Measurements from ENCODE around the gene GABPB1. TPM values are rescaled to one million over a fixed set of nuclear protein-coding genes. Genes with fewer than 3 reads are reported as not detected.

Gene GABPB1
- total RNA-seq, 1 donor: 82.1 TPM

GRCh38 chr15:50355980-50356379, 982 bp upstream of the GABPB1 start:
- no peaks in the 10 kb centered on the region for H3K27me3 ChIP-seq (ENCODE audit: insufficient read depth, low read length)
- H3K4me1 ChIP-seq (ENCODE audit: insufficient read depth, low read length): peaks cover 47% of the 10 kb centered on the region
- no peaks in the 10 kb centered on the region for H3K9me3 ChIP-seq (ENCODE audit: low read depth, low read length)
- peak overlapping the region; percentile 93 for H3K4me3 ChIP-seq (ENCODE audit: low read length)

GRCh38 chr15:50355619-50355905, 564 bp upstream of the GABPB1 start:
- H3K4me1 ChIP-seq (ENCODE audit: insufficient read depth, low read length): peaks cover 51% of the 10 kb centered on the region
- no peaks in the 10 kb centered on the region for H3K9me3 ChIP-seq (ENCODE audit: low read depth, low read length)
- peak overlapping the region; percentile 93 for H3K4me3 ChIP-seq (ENCODE audit: low read length)
- no peaks in the 10 kb centered on the region for H3K27me3 ChIP-seq (ENCODE audit: insufficient read depth, low read length)

DNA sequence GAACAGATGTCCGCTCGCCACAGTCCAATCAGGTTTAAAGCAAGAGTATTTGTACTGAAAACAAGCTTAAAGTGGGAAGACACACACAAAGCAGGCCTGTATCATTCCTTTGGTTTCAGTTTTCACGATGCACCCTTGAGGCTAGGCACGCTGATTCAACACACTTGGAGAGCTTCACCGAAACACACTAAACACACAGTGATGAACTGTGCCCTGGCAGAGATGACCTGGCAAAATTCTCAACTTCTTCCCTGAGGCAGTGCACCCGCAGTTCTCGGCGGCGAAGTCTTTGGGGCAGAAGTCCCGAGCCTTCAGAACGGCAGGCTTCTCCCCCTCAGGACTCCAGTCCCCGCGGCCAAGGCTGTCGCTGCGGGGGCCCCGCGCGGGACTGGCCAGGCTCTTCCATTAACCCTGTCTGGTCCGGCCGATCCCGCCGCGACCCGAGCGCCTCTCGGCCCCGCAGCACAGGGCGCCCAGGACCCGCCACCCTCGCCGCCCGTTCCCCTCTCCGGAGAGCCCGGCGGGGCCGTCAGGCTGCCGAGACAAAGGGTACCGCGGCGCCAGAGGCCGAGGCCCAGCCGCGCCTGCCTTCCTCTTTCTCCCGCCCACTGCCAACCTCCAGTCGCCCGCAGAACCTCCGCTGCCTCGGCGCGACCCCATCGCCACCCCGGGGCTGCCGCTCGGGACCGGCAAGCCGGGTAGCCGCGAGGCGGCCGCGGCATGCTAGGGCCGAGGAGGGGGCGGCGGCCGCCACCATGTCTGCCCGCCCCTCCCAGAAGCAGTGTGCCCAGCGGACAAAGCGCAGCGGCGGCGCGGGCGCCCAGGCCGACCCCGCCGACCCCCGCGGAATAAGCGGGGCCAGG, 792 bp downstream of the GABPB1 start:
- no peaks in the 10 kb centered on the region for H3K9me3 ChIP-seq (ENCODE audit: low read depth, low read length)
- no peaks in the 10 kb centered on the region for H3K27me3 ChIP-seq (ENCODE audit: insufficient read depth, low read length)
- peaks cover 53% of the 10 kb centered on the region for H3K4me1 ChIP-seq (ENCODE audit: insufficient read depth, low read length)
- peak overlapping the region; percentile 93 for H3K4me3 ChIP-seq (ENCODE audit: low read length)

DNA sequence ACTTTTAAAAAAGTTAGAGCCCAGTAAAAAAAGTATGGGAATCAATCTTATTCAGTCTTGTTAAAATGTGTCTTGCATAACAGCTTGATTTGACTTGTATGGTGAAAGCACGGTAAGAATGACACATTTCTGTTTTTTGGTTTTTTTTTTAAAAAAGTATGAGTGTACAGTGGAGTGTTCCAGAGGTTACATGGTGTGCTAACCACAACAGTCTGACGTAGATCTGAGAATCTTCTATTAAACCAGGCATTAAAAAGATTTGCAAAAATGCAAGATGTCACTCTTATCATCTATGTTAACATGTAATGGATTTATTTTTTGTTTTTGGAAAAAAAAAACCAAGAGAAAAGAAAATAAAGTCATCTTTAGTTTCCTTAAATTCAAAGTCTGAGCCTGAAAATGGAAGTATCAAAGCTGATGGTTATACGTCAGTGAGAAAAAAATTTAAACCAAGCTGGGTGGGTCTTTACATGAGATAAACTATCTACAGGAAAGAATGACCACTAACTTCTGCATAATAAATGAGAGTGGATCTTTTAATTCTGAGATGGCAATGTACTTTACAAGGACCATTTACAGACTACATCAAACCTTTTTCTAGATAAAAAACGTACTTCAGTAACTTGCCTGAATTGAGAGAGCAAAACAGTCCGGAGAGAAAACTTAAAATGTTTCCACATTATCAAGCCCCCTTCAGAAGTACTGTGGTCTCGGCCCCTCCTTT, 1.6 kb downstream of the GABPB1 start:
- peak overlapping the region; percentile 93 for H3K4me3 ChIP-seq (ENCODE audit: low read length)
- no peaks in the 10 kb centered on the region for H3K27me3 ChIP-seq (ENCODE audit: insufficient read depth, low read length)
- peaks cover 50% of the 10 kb centered on the region for H3K4me1 ChIP-seq (ENCODE audit: insufficient read depth, low read length)
- H3K9me3 ChIP-seq (ENCODE audit: low read depth, low read length): no peaks in the 10 kb centered on the region

DNA sequence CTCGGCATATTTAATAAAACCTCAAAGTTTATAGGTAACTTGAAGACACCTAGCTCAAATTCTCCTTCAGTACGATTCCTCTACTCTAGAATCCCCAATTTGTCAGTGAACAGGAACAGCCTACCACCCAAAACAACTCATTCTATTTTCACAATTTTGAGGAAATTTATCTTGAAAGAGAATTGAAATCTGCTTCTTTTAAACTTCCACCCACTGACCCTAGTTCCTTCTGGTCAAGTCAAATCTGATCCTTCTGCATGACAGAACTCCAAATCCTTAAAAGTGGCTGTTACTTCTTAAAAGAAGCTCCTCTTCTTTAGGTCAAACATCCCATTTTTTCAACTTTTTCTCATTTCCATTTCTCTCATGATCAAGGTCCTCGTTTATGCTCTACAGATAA, 4.4 kb downstream of the GABPB1 start:
- Histone ChIP-seq H3K27me3 (ENCODE audit: insufficient read depth, low read length) (no peaks in the 10 kb centered on the region), H3K4me1 (ENCODE audit: insufficient read depth, low read length) (peaks cover 34% of the 10 kb centered on the region), H3K4me3 (ENCODE audit: low read length) (no peak overlapping the region), H3K9me3 (ENCODE audit: low read depth, low read length) (no peaks in the 10 kb centered on the region)

DNA sequence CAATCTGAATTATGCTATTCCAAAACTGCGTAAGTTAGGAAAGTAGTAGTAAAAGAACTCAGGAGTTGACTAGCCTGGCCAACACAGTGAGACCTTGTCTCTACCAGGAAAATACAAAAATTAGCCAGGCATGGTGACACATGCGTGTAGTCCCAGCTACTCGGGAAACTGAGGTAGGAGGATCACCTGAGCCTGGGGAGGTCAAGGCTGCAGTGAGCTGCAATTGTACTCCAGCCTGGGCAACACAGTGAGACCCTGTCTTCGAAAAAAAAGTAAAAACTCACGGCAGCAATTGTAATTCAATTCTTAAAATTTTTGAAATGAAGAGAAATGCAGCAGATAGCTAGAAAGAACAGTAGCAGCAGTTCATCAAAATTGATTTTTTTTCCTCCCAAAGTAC, 9.7 kb downstream of the GABPB1 start:
- Histone ChIP-seq H3K4me1 (ENCODE audit: insufficient read depth, low read length) (peaks cover 17% of the 10 kb centered on the region), H3K27me3 (ENCODE audit: insufficient read depth, low read length) (no peaks in the 10 kb centered on the region), H3K9me3 (ENCODE audit: low read depth, low read length) (no peaks in the 10 kb centered on the region), H3K4me3 (ENCODE audit: low read length) (no peak overlapping the region)

DNA sequence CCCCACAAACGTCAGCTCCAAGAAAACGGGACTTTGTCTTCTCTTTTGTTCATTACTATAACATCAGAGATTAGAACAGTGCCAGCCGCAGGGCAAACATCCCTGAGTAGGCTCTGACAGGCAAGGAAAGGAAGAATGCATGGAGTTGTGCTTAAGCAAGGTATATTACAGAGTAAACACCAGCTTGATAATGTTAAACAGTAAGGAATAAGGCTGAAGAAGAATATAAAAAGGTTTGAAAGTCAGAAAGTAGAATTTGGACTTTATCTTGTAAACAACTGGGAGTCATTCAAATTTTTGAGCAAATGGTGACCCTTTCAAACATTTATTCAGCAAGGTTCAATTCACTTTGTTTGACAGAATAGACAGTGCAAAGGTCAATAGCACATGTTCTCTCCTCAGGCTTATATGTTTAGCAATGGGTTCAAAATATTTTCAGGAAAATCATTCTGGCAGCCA, 11.0 kb downstream of the GABPB1 start:
- peaks cover 24% of the 10 kb centered on the region for H3K4me1 ChIP-seq (ENCODE audit: insufficient read depth, low read length)
- no peaks in the 10 kb centered on the region for H3K9me3 ChIP-seq (ENCODE audit: low read depth, low read length)
- H3K4me3 ChIP-seq (ENCODE audit: low read length): no peak overlapping the region
- H3K27me3 ChIP-seq (ENCODE audit: insufficient read depth, low read length): no peaks in the 10 kb centered on the region

DNA sequence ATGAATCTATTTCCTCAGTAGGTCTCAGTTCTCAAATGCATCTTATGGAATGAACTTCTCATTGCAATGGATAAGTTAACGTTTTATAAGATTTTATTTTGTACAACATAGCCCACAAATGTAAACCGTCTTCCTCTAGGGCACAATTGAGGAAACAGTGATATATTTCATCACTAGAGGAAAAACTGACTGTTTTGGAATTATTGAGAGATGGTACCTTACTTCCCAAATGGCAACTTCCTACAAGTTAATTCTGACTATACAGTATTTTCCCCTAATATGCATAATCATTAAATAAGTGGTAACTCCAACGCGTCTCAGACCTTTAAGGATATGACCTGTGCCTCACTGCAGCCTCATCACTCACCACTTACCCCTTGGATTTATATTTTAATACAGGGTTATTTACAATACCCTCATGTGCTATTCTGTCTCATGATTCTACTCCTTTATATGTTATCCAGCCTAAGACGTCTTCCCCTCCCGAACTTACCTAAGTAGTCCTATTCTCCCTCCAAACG, 13.3 kb downstream of the GABPB1 start:
- no peaks in the 10 kb centered on the region for H3K27me3 ChIP-seq (ENCODE audit: insufficient read depth, low read length)
- no peaks in the 10 kb centered on the region for H3K9me3 ChIP-seq (ENCODE audit: low read depth, low read length)
- peaks cover 30% of the 10 kb centered on the region for H3K4me1 ChIP-seq (ENCODE audit: insufficient read depth, low read length)
- H3K4me3 ChIP-seq (ENCODE audit: low read length): no peak overlapping the region

GRCh38 chr15:50340416-50340815, 14.6 kb downstream of the GABPB1 start:
- Histone ChIP-seq H3K4me1 (ENCODE audit: insufficient read depth, low read length) (peaks cover 32% of the 10 kb centered on the region), H3K4me3 (ENCODE audit: low read length) (no peak overlapping the region), H3K9me3 (ENCODE audit: low read depth, low read length) (no peaks in the 10 kb centered on the region), H3K27me3 (ENCODE audit: insufficient read depth, low read length) (no peaks in the 10 kb centered on the region)

DNA sequence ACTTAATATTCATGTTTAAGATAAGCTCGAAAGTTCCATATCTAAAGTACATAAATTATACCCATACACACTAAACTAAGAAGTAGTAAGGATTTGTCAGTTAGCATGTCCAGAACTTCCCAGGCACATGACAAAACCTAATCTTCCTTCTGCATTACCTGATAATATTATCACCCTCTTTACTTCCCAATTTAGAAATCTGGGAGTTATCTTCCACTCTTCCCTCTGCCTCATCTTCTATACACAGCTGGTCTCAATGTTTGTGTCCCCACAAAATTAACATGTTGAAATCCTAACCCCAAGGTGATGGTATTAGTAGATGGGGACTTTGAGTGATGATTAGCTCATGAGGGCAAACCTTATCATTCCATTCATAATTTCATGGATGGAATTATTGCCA, 15.3 kb downstream of the GABPB1 start:
- H3K4me1 ChIP-seq (ENCODE audit: insufficient read depth, low read length): peaks cover 39% of the 10 kb centered on the region
- no peaks in the 10 kb centered on the region for H3K9me3 ChIP-seq (ENCODE audit: low read depth, low read length)
- H3K27me3 ChIP-seq (ENCODE audit: insufficient read depth, low read length): no peaks in the 10 kb centered on the region
- H3K4me3 ChIP-seq (ENCODE audit: low read length): no peak overlapping the region

DNA sequence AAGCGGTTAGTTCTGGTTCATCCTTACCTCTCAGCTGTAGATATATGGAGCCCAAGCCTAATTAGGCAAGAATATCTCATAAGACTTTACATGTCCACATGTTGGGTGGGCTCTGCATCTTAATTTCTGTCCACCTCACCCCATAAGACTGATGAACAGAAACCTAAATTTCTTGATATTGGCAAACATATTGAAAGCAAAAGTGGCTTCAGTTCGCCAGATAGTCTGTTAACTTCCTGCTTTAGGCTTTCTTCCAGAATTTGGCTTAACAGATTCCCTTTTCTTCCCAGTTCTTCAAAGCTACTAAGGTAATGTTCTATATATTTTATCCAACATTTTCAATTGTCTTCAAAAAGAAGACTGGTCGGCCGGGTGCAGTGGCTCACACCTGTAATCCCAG, 19.7 kb downstream of the GABPB1 start:
- Histone ChIP-seq H3K4me3 (ENCODE audit: low read length) (no peak overlapping the region), H3K27me3 (ENCODE audit: insufficient read depth, low read length) (no peaks in the 10 kb centered on the region), H3K9me3 (ENCODE audit: low read depth, low read length) (no peaks in the 10 kb centered on the region), H3K4me1 (ENCODE audit: insufficient read depth, low read length) (peaks cover 29% of the 10 kb centered on the region)

- Histone ChIP-seq H3K27me3 (ENCODE audit: insufficient read depth, low read length) (no peaks in the 10 kb centered on the region), H3K9me3 (ENCODE audit: low read depth, low read length) (no peaks in the 10 kb centered on the region), H3K4me3 (ENCODE audit: low read length) (no peak overlapping the region), H3K4me1 (ENCODE audit: insufficient read depth, low read length) (peaks cover 13% of the 10 kb centered on the region)
Observed at GRCh38 chr15:50333229-50333628, 21.8 kb downstream of the GABPB1 start.

DNA sequence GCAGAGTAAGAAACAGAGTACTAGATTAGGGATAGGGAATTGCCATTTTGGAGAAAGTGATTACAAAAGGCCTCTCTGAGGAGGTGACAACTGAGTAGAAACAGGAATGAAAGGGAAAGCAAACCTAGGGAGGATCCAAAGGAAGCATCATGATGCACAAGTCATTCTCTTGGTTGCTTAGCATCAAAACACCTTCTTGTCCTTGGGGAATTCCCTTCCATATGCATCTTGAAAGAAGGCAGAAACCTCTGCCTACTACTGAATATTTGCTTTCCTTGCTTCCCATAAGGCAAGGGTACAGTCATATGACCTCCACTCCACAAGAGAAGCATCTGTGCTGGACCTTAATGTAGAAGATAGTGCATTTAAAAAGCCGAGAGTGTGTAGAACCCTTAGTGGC, 24.1 kb downstream of the GABPB1 start:
- Histone ChIP-seq H3K27me3 (ENCODE audit: insufficient read depth, low read length) (no peaks in the 10 kb centered on the region), H3K9me3 (ENCODE audit: low read depth, low read length) (no peaks in the 10 kb centered on the region), H3K4me1 (ENCODE audit: insufficient read depth, low read length) (peaks cover 9% of the 10 kb centered on the region), H3K4me3 (ENCODE audit: low read length) (no peak overlapping the region)

DNA sequence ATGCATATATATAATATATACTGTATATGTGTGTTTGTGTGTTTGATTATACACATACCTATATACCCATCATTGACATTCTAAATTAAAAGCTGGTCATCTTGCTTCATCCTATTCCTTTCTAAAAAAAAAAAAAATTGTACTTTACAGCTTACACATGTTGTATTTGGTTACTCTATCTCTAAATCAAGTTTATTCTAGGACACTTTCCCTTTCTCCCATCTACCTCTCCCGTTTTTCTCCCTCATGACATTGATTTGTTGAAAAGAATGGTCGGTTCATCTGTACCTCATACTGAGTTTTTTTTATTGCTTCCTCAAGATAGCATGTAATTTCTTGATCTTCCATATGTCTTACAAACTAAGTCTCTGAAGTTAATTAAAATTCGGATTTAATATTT, 26.9 kb downstream of the GABPB1 start:
- H3K4me1 ChIP-seq (ENCODE audit: insufficient read depth, low read length): no peaks in the 10 kb centered on the region
- no peak overlapping the region for H3K4me3 ChIP-seq (ENCODE audit: low read length)
- H3K9me3 ChIP-seq (ENCODE audit: low read depth, low read length): no peaks in the 10 kb centered on the region
- H3K27me3 ChIP-seq (ENCODE audit: insufficient read depth, low read length): no peaks in the 10 kb centered on the region

DNA sequence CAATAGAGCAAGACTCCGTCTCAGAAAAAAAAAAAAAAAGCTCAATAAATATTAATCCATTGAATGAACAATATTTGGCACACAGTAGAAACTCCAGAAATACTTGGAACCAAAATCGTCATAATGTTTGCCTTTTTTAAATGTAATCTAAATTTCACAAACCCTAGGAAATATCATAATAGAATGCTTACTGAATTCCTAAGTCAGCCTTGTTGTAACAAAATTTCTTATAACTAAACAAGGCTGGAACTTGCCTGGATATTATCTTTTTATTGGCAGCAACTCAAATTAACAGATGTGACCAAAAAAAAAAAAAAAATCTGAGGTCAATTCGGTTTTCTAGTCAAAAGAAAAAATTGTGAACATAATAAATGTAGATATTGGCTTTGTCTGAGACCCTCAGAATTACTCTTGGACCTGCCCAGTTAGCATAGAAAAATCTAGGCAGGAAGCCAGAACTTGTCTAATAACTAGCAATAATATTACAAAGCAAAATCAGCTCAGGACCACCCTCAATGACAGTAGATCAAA, 33.3 kb downstream of the GABPB1 start:
- Histone ChIP-seq H3K4me3 (ENCODE audit: low read length) (no peak overlapping the region), H3K9me3 (ENCODE audit: low read depth, low read length) (no peaks in the 10 kb centered on the region), H3K4me1 (ENCODE audit: insufficient read depth, low read length) (peaks cover 4% of the 10 kb centered on the region), H3K27me3 (ENCODE audit: insufficient read depth, low read length) (no peaks in the 10 kb centered on the region)
